BLaER1 treated with 17β-estradiol and CSF1 and Interleukin-3, amounts not matched to agents 10 nM and 100 nM (cell line): ENCODE data around the gene IRF9.

Experiments used
- H3K27ac ChIP-seq, 11 experiments: shearing (Covaris generic); formaldehyde crosslinking; 2 replicates each; pipeline ENCODE4 v1.8.1; 2022
- H3K27me3 ChIP-seq, 11 experiments: shearing (Covaris generic); formaldehyde crosslinking; 2 replicates each; pipeline ENCODE4 v1.8.1; 2022
- H3K36me3 ChIP-seq, 11 experiments: shearing (Covaris generic); formaldehyde crosslinking; 2 replicates each; pipeline ENCODE4 v1.8.1; 2022
- H3K4me1 ChIP-seq, 10 experiments: shearing (Covaris generic); formaldehyde crosslinking; 2 replicates each; pipeline ENCODE4 v1.8.1; 2022
- H3K4me2 ChIP-seq, 11 experiments: shearing (Covaris generic); formaldehyde crosslinking; 2 replicates each; pipeline ENCODE4 v1.8.1; 2022
- H3K4me3 ChIP-seq, 10 experiments: shearing (Covaris generic); formaldehyde crosslinking; 2 replicates each; pipeline ENCODE4 v1.8.1; 2022
- H3K9ac ChIP-seq, 11 experiments: shearing (Covaris generic); formaldehyde crosslinking; 2 replicates each; pipeline ENCODE4 v1.8.1; 2022
- H3K9me3 ChIP-seq, 11 experiments: shearing (Covaris generic); formaldehyde crosslinking; replicated peaks in 1 of 11; 2 replicates each; pipeline ENCODE4 v1.8.1; 2022
- H4K20me1 ChIP-seq, 11 experiments: shearing (Covaris generic); formaldehyde crosslinking; 2 replicates each; pipeline ENCODE4 v1.8.1; 2022
- Cebpa-rat ChIP-seq, 11 experiments: shearing (Covaris generic); IDR thresholded peaks; 2 replicates each; pipeline ENCODE4 v1.8.1; 2022

The IRF9 gene

GRCh38 chr14:24136684-24137528 is 24.2 kb upstream of the IRF9 start:
- H3K27me3 ChIP-seq, result no peaks in the 10 kb centered on the region

GRCh38 chr14:24137529-24138395 is 23.3 kb upstream of the IRF9 start:
- Histone ChIP-seq H3K9me3 (no peaks in the 10 kb centered on the region), H4K20me1 (peaks cover 0 to 50% (median 34%) of the 10 kb centered on the region in 11 experiments; a peak in 17 of 22 replicates), H3K27ac (peak overlapping the region in 1 of 11 experiments; percentile 96; a peak in 1 of 22 replicates), H3K4me2 (peak overlapping the region; percentile 85 to 99 (median 97)), H3K27me3 (no peaks in the 10 kb centered on the region), H3K36me3 (peaks cover 25 to 38% (median 31%) of the 10 kb centered on the region in 11 experiments), H3K4me1 (peaks cover 52 to 58% (median 55%) of the 10 kb centered on the region in 10 experiments), H3K4me3 (peak overlapping the region; percentile 83 to 100 (median 96); a peak in 17 of 20 replicates), H3K9ac (peak overlapping the region; percentile 12 to 98 (median 96); a peak in 14 of 22 replicates)
- TF ChIP-seq Cebpa-rat (IDR thresholded peaks at IDR 0.05), result no peak

More at GRCh38 chr14:24136684-24137528, 24.2 kb upstream of the IRF9 start:
- H3K9ac ChIP-seq, result peak overlapping the region; percentile 93 to 98 (median 96)
- peaks cover 0 to 49% (median 34%) of the 10 kb centered on the region in 11 experiments; a peak in 17 of 22 replicates for H4K20me1 ChIP-seq
- H3K4me3 ChIP-seq, result peak overlapping the region; percentile 83 to 100 (median 96)
- peak overlapping the region; percentile 82 to 96 (median 92); a peak in 21 of 22 replicates for H3K27ac ChIP-seq
- TF ChIP-seq Cebpa-rat (IDR thresholded peaks at IDR 0.05), result no peak
- no peaks in the 10 kb centered on the region for H3K9me3 ChIP-seq
- peaks cover 25 to 32% (median 27%) of the 10 kb centered on the region in 11 experiments for H3K36me3 ChIP-seq
- peak overlapping the region; percentile 85 to 99 (median 97) for H3K4me2 ChIP-seq
- peaks cover 43 to 54% (median 47%) of the 10 kb centered on the region in 10 experiments for H3K4me1 ChIP-seq

GRCh38 chr14:24138396-24139271 is 22.4 kb upstream of the IRF9 start:
- TF ChIP-seq Cebpa-rat (IDR thresholded peaks at IDR 0.05), result no peak
- peaks cover 0 to 59% (median 41%) of the 10 kb centered on the region in 11 experiments; a peak in 17 of 22 replicates for H4K20me1 ChIP-seq
- no peak overlapping the region for H3K27ac ChIP-seq
- H3K4me2 ChIP-seq, result peak overlapping the region; percentile 84 to 99 (median 96)
- peaks cover 32 to 47% (median 38%) of the 10 kb centered on the region in 11 experiments for H3K36me3 ChIP-seq
- H3K4me3 ChIP-seq, result peak overlapping the region in 5 of 10 experiments; percentile 81 to 93 (median 87); a peak in 2 of 20 replicates
- no peaks in the 10 kb centered on the region for H3K9me3 ChIP-seq
- H3K27me3 ChIP-seq, result no peaks in the 10 kb centered on the region
- H3K9ac ChIP-seq, result peak overlapping the region in 3 of 11 experiments; percentile 12 to 82 (median 44); a peak in 2 of 22 replicates
- peaks cover 60 to 67% (median 64%) of the 10 kb centered on the region in 10 experiments for H3K4me1 ChIP-seq

GRCh38 chr14:24139272-24139934 is 21.7 kb upstream of the IRF9 start:
- Histone ChIP-seq H3K27me3 (no peaks in the 10 kb centered on the region), H3K4me2 (peak overlapping the region; percentile 84 to 99 (median 96)), H3K9me3 (no peaks in the 10 kb centered on the region), H3K27ac (no peak overlapping the region), H4K20me1 (peaks cover 0 to 66% (median 45%) of the 10 kb centered on the region in 11 experiments; a peak in 17 of 22 replicates), H3K4me1 (peaks cover 67 to 75% (median 72%) of the 10 kb centered on the region in 10 experiments), H3K4me3 (peak overlapping the region in 9 of 10 experiments; percentile 64 to 89 (median 82); a peak in 17 of 20 replicates), H3K9ac (peak overlapping the region in 9 of 11 experiments; percentile 21 to 87 (median 36); a peak in 9 of 22 replicates), H3K36me3 (peaks cover 39 to 55% (median 46%) of the 10 kb centered on the region in 11 experiments)
- no peak for TF ChIP-seq Cebpa-rat (IDR thresholded peaks at IDR 0.05)

- H3K9me3 ChIP-seq, result no peaks in the 10 kb centered on the region
- H3K27me3 ChIP-seq, result no peaks in the 10 kb centered on the region
- peak within 1 kb of the TSS; percentile 79 to 95 (median 90) for H3K9ac ChIP-seq
- peak within 1 kb of the TSS; percentile 44 to 93 (median 86); a peak in 21 of 22 replicates for H3K27ac ChIP-seq
- peak within 1 kb of the TSS; percentile 85 to 99 (median 96) for H3K4me2 ChIP-seq
- H3K4me1 ChIP-seq, result peaks cover 78 to 85% (median 81%) of the 10 kb centered on the region in 10 experiments
- peaks cover 39 to 65% (median 52%) of the 10 kb centered on the region in 11 experiments for H3K36me3 ChIP-seq
- peak within 1 kb of the TSS; percentile 64 to 89 (median 82) for H3K4me3 ChIP-seq
- no peak for TF ChIP-seq Cebpa-rat (IDR thresholded peaks at IDR 0.05)
- H4K20me1 ChIP-seq, result peaks cover 0 to 70% (median 45%) of the 10 kb centered on the region in 11 experiments; a peak in 17 of 22 replicates
Observed at GRCh38 chr14:24141097-24141880, 19.8 kb upstream of the IRF9 start, which contains the start of gene EMC9. TSS of gene EMC9 (minus strand) at chr14:24141591. CDS start at chr14:24141304, 287 bp downstream.

- peak overlapping the region in 3 of 11 experiments; percentile 5 to 31 (median 20); a peak in 2 of 22 replicates for H3K27ac ChIP-seq
- peak overlapping the region in 5 of 10 experiments; percentile 14 to 46 (median 30); a peak in 6 of 20 replicates for H3K4me3 ChIP-seq
- H3K9ac ChIP-seq, result peak overlapping the region in 6 of 11 experiments; percentile 10 to 48 (median 39); a peak in 10 of 22 replicates
- no peaks in the 10 kb centered on the region for H3K27me3 ChIP-seq
- H3K36me3 ChIP-seq, result peaks cover 26 to 51% (median 40%) of the 10 kb centered on the region in 11 experiments
- H3K4me2 ChIP-seq, result peak overlapping the region; percentile 25 to 98 (median 90); a peak in 21 of 22 replicates
- no peak for TF ChIP-seq Cebpa-rat (IDR thresholded peaks at IDR 0.05)
- peaks cover 64 to 72% (median 67%) of the 10 kb centered on the region in 10 experiments for H3K4me1 ChIP-seq
- H4K20me1 ChIP-seq, result peaks cover 0 to 58% (median 35%) of the 10 kb centered on the region in 11 experiments; a peak in 18 of 22 replicates
- H3K9me3 ChIP-seq, result no peaks in the 10 kb centered on the region
Observed at GRCh38 chr14:24143511-24143910, 17.6 kb upstream of the IRF9 start.
